Tibial artery (tissue), 4 donors: Measurements from ENCODE around the gene SLC39A11.

Experiments
- DNase-seq, 2 donors: peaks; one replicate each; pipeline ENCODE4 v3.0.0-alpha.2; 2019
- H3K27ac ChIP-seq, 2 donors: fragments of 200-600 bp; sonication (generic) in 1 of 2; 1 replicate in 1 of 2; 2 replicates in 1 of 2; pipeline ENCODE4 v1.5.1; 2018 to 2019; ENCODE audit warnings: mild to moderate bottlenecking in 1 of 2
- H3K27me3 ChIP-seq, 2 donors: fragments of 200-600 bp; sonication (generic) in 1 of 2; one replicate each; pipeline versions ENCODE4 v1.5.1 to v1.6.0; 2016 to 2019
- H3K36me3 ChIP-seq, 3 donors: fragments of 200-600 bp; sonication (generic) in 2 of 3; one replicate each; pipeline ENCODE4 v1.5.1; 2016 to 2019; ENCODE audit warnings: mild to moderate bottlenecking in 2 of 3
- H3K4me1 ChIP-seq, 4 donors: fragments of 200-600 bp; sonication (generic) in 2 of 4; 1 replicate in 3 of 4; 2 replicates in 1 of 4; pipeline ENCODE4 v1.5.1; 2016 to 2019
- H3K4me3 ChIP-seq, 2 donors: fragments of 200-600 bp; sonication (generic) in 1 of 2; 1 replicate in 1 of 2; 2 replicates in 1 of 2; pipeline ENCODE4 v1.5.1; 2018 to 2019; ENCODE audit warnings: mild to moderate bottlenecking in 2 of 2
- H3K9me3 ChIP-seq, 3 donors: fragments of 200-600 bp; sonication (generic) in 1 of 3; one replicate each; pipeline ENCODE4 v1.5.1; 2016 to 2019
- CTCF ChIP-seq, 2 experiments: fragments of 200-600 bp in 1 of 2; fragments of 450-650 bp in 1 of 2; IDR thresholded peaks; one replicate each; pipeline ENCODE4 v1.5.1; 2017 to 2019; ENCODE audit warnings: antibody characterized with exemption in 2 of 2, mild to moderate bottlenecking in 1 of 2, moderate library complexity in 1 of 2
- intact Hi-C: fragments of 100-400 bp; cut with DNase I; formaldehyde crosslinking; loops from one replicate; pipeline ENCODE4 v1.15.0; 2023; ENCODE audit warnings: low total_unique reads

SLC39A11 gene

GRCh38 chr17:72954579-72954978 lies 137.9 kb downstream of the SLC39A11 start:
- no peak for TF ChIP-seq CTCF (IDR thresholded peaks at IDR 0.05)
- no peak for DNase-seq
- intact Hi-C loops: no loop called here
- Histone ChIP-seq H3K4me3 (no peak overlapping the region), H3K36me3 (no peaks in the 10 kb centered on the region), H3K27ac (no peak overlapping the region), H3K27me3 (no peaks in the 10 kb centered on the region), H3K9me3 (no peaks in the 10 kb centered on the region), H3K4me1 (no peaks in the 10 kb centered on the region)

GRCh38 chr17:72953621-72954020 lies 138.9 kb downstream of the SLC39A11 start:
- H3K27ac ChIP-seq: no peak overlapping the region
- H3K27me3 ChIP-seq: no peaks in the 10 kb centered on the region
- DNase-seq: no peak
- no peak overlapping the region for H3K4me3 ChIP-seq
- no peak for TF ChIP-seq CTCF (IDR thresholded peaks at IDR 0.05)
- H3K9me3 ChIP-seq: no peaks in the 10 kb centered on the region
- intact Hi-C loops: no loop called here
- no peaks in the 10 kb centered on the region for H3K36me3 ChIP-seq
- H3K4me1 ChIP-seq: no peaks in the 10 kb centered on the region

GRCh38 chr17:72952641-72953315 lies 139.7 kb downstream of the SLC39A11 start:
- Histone ChIP-seq H3K9me3 (no peaks in the 10 kb centered on the region), H3K4me1 (no peaks in the 10 kb centered on the region), H3K4me3 (no peak overlapping the region), H3K27me3 (no peaks in the 10 kb centered on the region), H3K36me3 (no peaks in the 10 kb centered on the region), H3K27ac (no peak overlapping the region)
- intact Hi-C loops: no loop called here
- DNase-seq: no peak
- TF ChIP-seq CTCF (IDR thresholded peaks at IDR 0.05): no peak

- no peaks in the 10 kb centered on the region for H3K27me3 ChIP-seq
- H3K36me3 ChIP-seq: no peaks in the 10 kb centered on the region
- no peak for TF ChIP-seq CTCF (IDR thresholded peaks at IDR 0.05)
- H3K4me1 ChIP-seq: no peaks in the 10 kb centered on the region
- DNase-seq: no peak
- H3K4me3 ChIP-seq: no peak overlapping the region
- no peak overlapping the region for H3K27ac ChIP-seq
- no peaks in the 10 kb centered on the region for H3K9me3 ChIP-seq
- intact Hi-C loops: no loop called here
These were observed 140.3 kb downstream of the SLC39A11 start for GRCh38 chr17:72952220-72952619.

GRCh38 chr17:72950242-72950931 lies 142.1 kb downstream of the SLC39A11 start:
- intact Hi-C loops: no loop called here
- Histone ChIP-seq H3K27ac (no peak overlapping the region), H3K4me1 (no peaks in the 10 kb centered on the region), H3K27me3 (no peaks in the 10 kb centered on the region), H3K4me3 (no peak overlapping the region), H3K36me3 (peaks cover 0 to 9% (median 3%) of the 10 kb centered on the region in 3 donors), H3K9me3 (no peaks in the 10 kb centered on the region)
- no peak for TF ChIP-seq CTCF (IDR thresholded peaks at IDR 0.05)
- no peak for DNase-seq
